ENCODE data around the gene NPBWR2. TPM values are rescaled to one million over a fixed set of nuclear protein-coding genes. Genes with fewer than 3 reads are reported as not detected.

NPBWR2 gene
- total RNA-seq, 1 donor from 2014 or later: not detected

GRCh38 chr20:64111841-64112641, 4.7 kb upstream of the NPBWR2 start:
- H3K4me3 Mint-ChIP-seq: no peak overlapping the region
- H3K27me3 Mint-ChIP-seq (ENCODE audit: low read depth): no peaks in the 10 kb centered on the region
- H3K36me3 Mint-ChIP-seq (ENCODE audit: low read depth): no peaks in the 10 kb centered on the region
- no peak for TF ChIP-seq CTCF (conservative IDR thresholded peaks at IDR 0.05)
- DNase-seq (ENCODE audit: low read depth, low spot score): no peak
- H3K27ac Mint-ChIP-seq (ENCODE audit: unreplicated experiment): no peak overlapping the region
- H3K9me3 Mint-ChIP-seq: no peaks in the 10 kb centered on the region
- no peaks in the 10 kb centered on the region for H3K4me1 Mint-ChIP-seq

- H3K4me3 Mint-ChIP-seq: no peak overlapping the region
- H3K4me1 Mint-ChIP-seq: no peaks in the 10 kb centered on the region
- H3K27me3 Mint-ChIP-seq (ENCODE audit: low read depth): no peaks in the 10 kb centered on the region
- DNase-seq (ENCODE audit: low read depth, low spot score): no peak
- TF ChIP-seq CTCF (conservative IDR thresholded peaks at IDR 0.05): no peak
- H3K27ac Mint-ChIP-seq (ENCODE audit: unreplicated experiment): peak overlapping the region; percentile 27
- no peaks in the 10 kb centered on the region for H3K36me3 Mint-ChIP-seq (ENCODE audit: low read depth)
- H3K9me3 Mint-ChIP-seq: no peaks in the 10 kb centered on the region
Measured at GRCh38 chr20:64110411-64111068, 3.2 kb upstream of the NPBWR2 start.

GRCh38 chr20:64109831-64110391, 2.5 kb upstream of the NPBWR2 start:
- Mint-ChIP-seq H3K36me3 (ENCODE audit: low read depth) (no peaks in the 10 kb centered on the region), H3K4me1 (no peaks in the 10 kb centered on the region), H3K27ac (ENCODE audit: unreplicated experiment) (no peak overlapping the region), H3K4me3 (no peak overlapping the region), H3K27me3 (ENCODE audit: low read depth) (no peaks in the 10 kb centered on the region), H3K9me3 (no peaks in the 10 kb centered on the region)
- no peak for TF ChIP-seq CTCF (conservative IDR thresholded peaks at IDR 0.05)
- DNase-seq (ENCODE audit: low read depth, low spot score): no peak

GRCh38 chr20:64108731-64109681, 1.6 kb upstream of the NPBWR2 start:
- Mint-ChIP-seq H3K4me1 (no peaks in the 10 kb centered on the region), H3K9me3 (no peaks in the 10 kb centered on the region), H3K27ac (ENCODE audit: unreplicated experiment) (no peak overlapping the region), H3K27me3 (ENCODE audit: low read depth) (no peaks in the 10 kb centered on the region), H3K36me3 (ENCODE audit: low read depth) (no peaks in the 10 kb centered on the region), H3K4me3 (no peak overlapping the region)
- no peak for DNase-seq (ENCODE audit: low read depth, low spot score)
- TF ChIP-seq CTCF (conservative IDR thresholded peaks at IDR 0.05): no peak

All from neural crest cell (in vitro differentiated cells).